ENCODE measurements around the gene PCSK1.

Gene PCSK1

GRCh38 chr5:96353220-96353619, 79.8 kb downstream of the PCSK1 start:
- H3K4me3 ChIP-seq (replicated peaks; ENCODE audit: low read depth, low read length) = no peak overlapping the region
- DNase-seq (ENCODE audit: low read depth) = no peak
- no peak for TF ChIP-seq CTCF (IDR thresholded peaks at IDR 0.05; ENCODE audit: low read length, missing control alignments)

DNA sequence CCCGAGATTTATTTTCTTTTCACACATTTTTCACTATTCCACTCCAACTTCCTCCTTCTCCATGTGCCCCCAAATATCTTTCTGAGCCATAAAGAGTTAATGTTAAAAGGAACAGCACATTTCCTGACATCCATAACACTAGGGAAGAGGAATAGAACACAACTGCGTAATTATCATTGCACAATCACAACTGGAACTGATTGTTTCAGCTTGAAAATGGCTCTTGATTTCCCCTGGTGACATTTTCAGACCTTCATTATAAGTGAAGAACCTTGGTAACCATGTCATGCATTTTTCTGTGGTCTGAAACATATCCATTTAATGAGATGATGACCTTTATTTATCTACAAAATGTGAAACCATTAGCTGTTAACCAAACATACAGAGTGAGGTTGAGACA, 82.4 kb downstream of the PCSK1 start:
- DNase-seq (ENCODE audit: low read depth) = peak; percentile 75
- H3K4me3 ChIP-seq (replicated peaks; ENCODE audit: low read depth, low read length) = no peak overlapping the region
- TF ChIP-seq CTCF (IDR thresholded peaks at IDR 0.05; ENCODE audit: low read length, missing control alignments) = no peak

DNA sequence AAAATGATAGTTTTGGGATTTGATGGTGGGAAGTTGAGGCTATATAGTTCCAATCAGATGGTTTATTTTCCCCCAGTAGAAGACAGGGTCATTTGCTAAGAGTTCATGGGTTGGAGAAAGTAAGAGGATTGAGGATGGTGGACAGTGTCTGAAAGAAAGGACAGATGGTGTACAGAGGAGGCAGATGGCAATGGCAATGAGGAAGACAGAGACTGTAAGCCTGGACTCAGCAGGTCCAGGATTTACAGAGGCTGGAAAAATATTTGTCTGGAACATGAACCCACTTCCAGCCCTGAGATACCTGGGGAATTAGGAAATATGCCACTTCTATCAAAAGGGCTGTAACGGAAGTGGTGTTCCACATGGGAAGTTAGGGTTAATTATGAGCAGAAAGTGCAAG, 84.5 kb downstream of the PCSK1 start:
- no peak for TF ChIP-seq CTCF (IDR thresholded peaks at IDR 0.05; ENCODE audit: low read length, missing control alignments)
- DNase-seq (ENCODE audit: low read depth) = no peak
- no peak overlapping the region for H3K4me3 ChIP-seq (replicated peaks; ENCODE audit: low read depth, low read length)

GRCh38 chr5:96347502-96348292, 85.4 kb downstream of the PCSK1 start:
- no peak for DNase-seq (ENCODE audit: low read depth)
- no peak for TF ChIP-seq CTCF (IDR thresholded peaks at IDR 0.05; ENCODE audit: low read length, missing control alignments)
- no peak overlapping the region for H3K4me3 ChIP-seq (replicated peaks; ENCODE audit: low read depth, low read length)

GRCh38 chr5:96344678-96345577, 88.1 kb downstream of the PCSK1 start:
- no peak overlapping the region for H3K4me3 ChIP-seq (replicated peaks; ENCODE audit: low read depth, low read length)
- DNase-seq (ENCODE audit: low read depth) = peak; percentile 94
- peak; percentile 62 for TF ChIP-seq CTCF (IDR thresholded peaks at IDR 0.05; ENCODE audit: low read length, missing control alignments)

DNA sequence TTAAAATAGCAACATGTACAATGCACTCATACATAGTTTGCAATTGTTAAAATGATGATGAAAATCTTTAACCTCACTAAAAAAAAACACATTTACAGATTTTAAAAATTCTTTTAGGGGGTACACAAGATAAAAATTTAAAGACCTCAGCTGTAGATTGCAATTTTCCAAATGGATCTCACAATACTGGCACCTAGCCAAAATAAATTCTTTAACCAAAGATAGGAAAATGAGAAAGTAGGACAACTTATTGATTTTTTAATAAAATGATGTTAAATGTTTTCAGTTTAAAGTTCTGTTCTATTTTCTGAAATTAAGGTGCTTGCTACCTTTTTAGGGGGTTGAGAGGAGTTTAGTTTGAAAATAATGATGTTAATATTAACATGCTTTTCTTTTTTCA, 90.0 kb downstream of the PCSK1 start:
- no peak for TF ChIP-seq CTCF (IDR thresholded peaks at IDR 0.05; ENCODE audit: low read length, missing control alignments)
- no peak for DNase-seq (ENCODE audit: low read depth)
- no peak overlapping the region for H3K4me3 ChIP-seq (replicated peaks; ENCODE audit: low read depth, low read length)

All from fibroblast of pulmonary artery (primary cell).